HG03103 (cell line): ENCODE results near the gene GABRB2.
"Not testable (repeated sequence)": the region's sequence is repeated elsewhere in the genome, so short reads cannot be mapped to it uniquely, and the experiment has no call there.

Experiments used
- ATAC-seq: cut with Tn5 transposase; IDR thresholded peaks from one replicate; pipeline ENCODE4 v1.9.1; 2021; ENCODE audit warnings: low read depth; ENCODE audit not compliant: unreplicated experiment

The GABRB2 gene

DNA sequence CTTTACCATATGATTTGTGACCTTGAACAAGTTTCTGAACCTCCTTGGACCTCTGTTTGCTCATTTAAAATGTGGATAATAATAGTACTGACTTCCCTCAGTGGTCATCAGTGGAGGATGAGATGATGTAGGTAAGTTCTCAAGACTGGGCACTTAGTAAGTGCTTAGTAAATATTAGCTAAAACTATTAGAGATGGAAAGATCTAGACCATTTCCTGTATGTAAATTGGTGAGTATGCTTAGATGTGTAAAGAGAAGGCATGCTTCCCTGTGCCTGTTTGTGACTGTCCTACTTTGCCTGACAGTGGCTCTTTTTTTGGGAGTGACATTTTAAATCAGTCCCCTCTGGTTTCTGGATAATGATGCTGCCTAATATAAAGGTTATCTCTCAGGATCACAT is 288.1 kb downstream of the GABRB2 start:
- no peak for ATAC-seq

DNA sequence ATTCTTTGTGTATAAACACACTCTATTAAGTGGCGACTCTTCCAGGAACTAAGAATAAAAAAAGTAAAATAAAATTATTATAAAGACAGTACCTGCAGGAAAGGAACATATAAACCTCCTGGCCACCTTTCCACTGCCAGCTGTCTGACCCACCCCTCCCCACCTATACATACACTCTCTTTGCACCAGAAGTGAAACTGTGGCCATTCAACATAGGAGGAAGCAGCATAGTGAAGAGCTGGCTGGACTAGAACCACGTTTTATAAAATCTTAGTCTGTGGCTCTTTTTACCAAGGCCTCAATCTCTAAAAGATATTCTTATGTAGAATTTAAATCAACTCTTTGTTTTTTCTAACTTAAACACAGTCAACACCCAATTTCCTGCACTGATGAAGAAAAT is 289.6 kb downstream of the GABRB2 start:
- ATAC-seq: no peak

DNA sequence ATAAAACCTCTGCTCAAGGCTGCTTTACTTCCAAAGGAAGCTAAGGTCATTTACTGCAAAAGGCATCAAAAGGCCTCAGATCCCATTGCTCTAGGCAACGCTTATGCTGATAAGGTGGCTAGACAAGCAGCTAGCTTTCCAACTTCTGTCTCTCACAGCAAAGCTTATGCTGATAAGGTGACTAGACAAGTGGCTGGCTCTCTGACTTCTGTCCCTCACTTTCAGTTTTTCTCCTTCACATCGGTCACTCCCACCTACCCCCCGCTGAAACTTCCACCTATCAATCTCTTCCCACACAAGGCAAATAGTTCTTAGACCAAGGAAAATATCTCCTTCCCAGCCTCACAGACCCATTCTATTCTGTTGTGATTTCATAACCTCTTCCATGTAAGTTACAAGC is 293.6 kb downstream of the GABRB2 start:
- ATAC-seq: not testable (repeated sequence)

DNA sequence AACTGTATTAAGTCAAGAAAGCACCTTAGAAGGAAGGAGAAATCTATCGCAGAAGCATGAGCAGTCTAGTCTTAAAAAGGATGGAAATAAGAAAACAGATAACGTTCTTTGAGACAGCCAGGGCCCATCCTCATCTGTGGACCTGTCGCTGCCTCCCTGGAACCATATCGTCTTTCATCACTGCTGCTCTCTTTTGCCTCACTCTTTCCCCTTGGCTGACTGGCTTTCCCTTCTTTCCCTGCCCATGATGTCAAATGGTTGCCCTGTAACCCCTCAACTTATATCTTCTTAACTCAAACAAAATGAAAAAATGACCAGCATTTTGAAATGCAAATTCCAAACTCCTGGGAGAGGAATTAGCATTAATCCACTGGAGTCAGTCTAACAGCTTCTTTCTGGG is 299.8 kb downstream of the GABRB2 start:
- no peak for ATAC-seq

DNA sequence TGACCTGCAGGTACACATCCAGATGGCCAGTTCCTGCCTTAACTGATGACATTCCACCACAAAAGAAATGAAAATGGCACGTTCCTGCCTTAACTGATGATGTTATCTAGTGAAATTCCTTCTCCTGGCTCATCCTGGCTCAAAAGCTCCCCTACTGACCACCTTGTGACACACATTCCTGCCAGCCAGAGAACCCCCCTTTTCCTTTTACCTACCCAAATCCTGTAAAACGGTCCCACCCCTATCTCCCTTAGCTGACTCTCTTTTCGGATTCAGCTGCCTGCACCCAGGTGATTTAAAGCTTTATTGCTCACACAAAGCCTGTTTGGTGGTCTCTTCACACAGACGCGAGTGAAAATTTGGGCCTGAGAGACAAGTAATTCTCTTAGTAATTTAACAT is 300.7 kb downstream of the GABRB2 start:
- ATAC-seq: not testable (repeated sequence)
